HG03135 (cell line): ENCODE data around the gene TPK1.

Source experiments
- ATAC-seq: cut with Tn5 transposase; IDR thresholded peaks from one replicate; pipeline ENCODE4 v1.9.1; 2021; ENCODE audit warnings: mild to moderate bottlenecking, moderate library complexity; ENCODE audit not compliant: unreplicated experiment

The TPK1 gene

GRCh38 chr7:144489504-144489903, 346.3 kb downstream of the TPK1 start:
- ATAC-seq, result no peak

- no peak for ATAC-seq
Measured at GRCh38 chr7:144488977-144489376, 346.9 kb downstream of the TPK1 start.

GRCh38 chr7:144487901-144488300, 348.0 kb downstream of the TPK1 start:
- no peak for ATAC-seq

- ATAC-seq, result no peak
Measured at GRCh38 chr7:144484445-144484844, 351.4 kb downstream of the TPK1 start.

GRCh38 chr7:144483189-144483588, 352.7 kb downstream of the TPK1 start:
- no peak for ATAC-seq

- no peak for ATAC-seq
Measured at GRCh38 chr7:144481833-144482232, 354.0 kb downstream of the TPK1 start.

GRCh38 chr7:144477348-144477747, 358.5 kb downstream of the TPK1 start:
- ATAC-seq, result no peak

GRCh38 chr7:144474800-144475615, 360.8 kb downstream of the TPK1 start:
- no peak for ATAC-seq

GRCh38 chr7:144474363-144474762, 361.5 kb downstream of the TPK1 start:
- no peak for ATAC-seq

- ATAC-seq, result no peak
Measured at GRCh38 chr7:144473908-144474307, 361.9 kb downstream of the TPK1 start.

GRCh38 chr7:144470078-144470477, 365.8 kb downstream of the TPK1 start:
- ATAC-seq, result no peak

GRCh38 chr7:144468990-144469732, 366.7 kb downstream of the TPK1 start:
- no peak for ATAC-seq

GRCh38 chr7:144459635-144460034, 376.2 kb downstream of the TPK1 start:
- no peak for ATAC-seq

- no peak for ATAC-seq
Measured at GRCh38 chr7:144455040-144455404, 380.8 kb downstream of the TPK1 start.

GRCh38 chr7:144454256-144455039, 381.4 kb downstream of the TPK1 start:
- ATAC-seq, result no peak

GRCh38 chr7:144452064-144452463, 383.8 kb downstream of the TPK1 start:
- ATAC-seq, result peak; percentile 90

- ATAC-seq, result no peak
Measured at GRCh38 chr7:144445590-144445989, 390.3 kb downstream of the TPK1 start.

GRCh38 chr7:144439717-144440205, 396.1 kb downstream of the TPK1 start:
- ATAC-seq, result no peak

GRCh38 chr7:144438759-144439158, 397.1 kb downstream of the TPK1 start:
- ATAC-seq, result no peak

- peak; percentile 59 for ATAC-seq
Measured at GRCh38 chr7:144437370-144438191, 398.3 kb downstream of the TPK1 start.
